Fibroblast of lung (primary cell): ENCODE results near the gene GPAT3.

Source experiments
- EZH2 ChIP-seq: IDR thresholded peaks from 2 replicates; pipeline ENCODE4 v1.5.1; 2012; ENCODE audit warnings: low read length, control low read depth, mild to moderate bottlenecking; ENCODE audit errors: missing control alignments
- TF ChIP-seq, protein P1 (sequence below), 2 donors: IDR thresholded peaks in 1 of 2; conservative IDR thresholded peaks in 1 of 2; 1 replicate in 1 of 2; 2 replicates in 1 of 2; pipeline ENCODE4 v1.5.1; 2011 to 2012; ENCODE audit warnings: low read length in 2 of 2, control low read depth in 1 of 2, inconsistent platforms in 1 of 2, low read depth in 1 of 2, mild to moderate bottlenecking in 1 of 2

DNA sequence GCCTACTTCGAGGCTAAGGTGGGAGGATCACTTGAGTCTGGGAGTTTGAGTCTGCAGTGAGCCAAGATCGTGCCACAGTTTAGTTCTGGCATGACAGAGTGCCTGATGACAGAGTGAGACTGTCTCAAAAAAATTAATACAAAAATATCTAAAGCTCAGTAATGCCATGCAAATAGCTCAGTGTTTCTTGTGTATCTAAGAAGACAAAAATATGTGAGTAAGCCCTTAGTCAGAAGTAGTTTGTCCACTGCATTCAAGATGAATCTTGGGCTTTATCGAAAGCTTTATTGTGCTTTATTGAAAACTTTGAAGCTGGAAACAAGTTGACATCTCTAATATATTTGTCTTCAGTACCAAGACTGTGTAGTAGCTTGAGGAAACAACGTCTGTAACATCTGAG lies 115.9 kb downstream of the GPAT3 start:
- TF ChIP-seq, protein P1, sequence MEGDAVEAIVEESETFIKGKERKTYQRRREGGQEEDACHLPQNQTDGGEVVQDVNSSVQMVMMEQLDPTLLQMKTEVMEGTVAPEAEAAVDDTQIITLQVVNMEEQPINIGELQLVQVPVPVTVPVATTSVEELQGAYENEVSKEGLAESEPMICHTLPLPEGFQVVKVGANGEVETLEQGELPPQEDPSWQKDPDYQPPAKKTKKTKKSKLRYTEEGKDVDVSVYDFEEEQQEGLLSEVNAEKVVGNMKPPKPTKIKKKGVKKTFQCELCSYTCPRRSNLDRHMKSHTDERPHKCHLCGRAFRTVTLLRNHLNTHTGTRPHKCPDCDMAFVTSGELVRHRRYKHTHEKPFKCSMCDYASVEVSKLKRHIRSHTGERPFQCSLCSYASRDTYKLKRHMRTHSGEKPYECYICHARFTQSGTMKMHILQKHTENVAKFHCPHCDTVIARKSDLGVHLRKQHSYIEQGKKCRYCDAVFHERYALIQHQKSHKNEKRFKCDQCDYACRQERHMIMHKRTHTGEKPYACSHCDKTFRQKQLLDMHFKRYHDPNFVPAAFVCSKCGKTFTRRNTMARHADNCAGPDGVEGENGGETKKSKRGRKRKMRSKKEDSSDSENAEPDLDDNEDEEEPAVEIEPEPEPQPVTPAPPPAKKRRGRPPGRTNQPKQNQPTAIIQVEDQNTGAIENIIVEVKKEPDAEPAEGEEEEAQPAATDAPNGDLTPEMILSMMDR (conservative IDR thresholded peaks at IDR 0.05 in 1 of 2, IDR thresholded peaks at IDR 0.05 in 1 of 2; ENCODE audit: low read depth in 1 of 2, low read length in 2 of 2) = no peak
- TF ChIP-seq EZH2 = no peak
